HPDE6-E6E7 (cell line): ENCODE data around the gene ARAP1.

Experiments used
- DNase-seq: peaks from one replicate; pipeline ENCODE4 v3.0.0; 2011; ENCODE audit warnings: missing footprints; ENCODE audit errors: extremely low spot score

Gene ARAP1

GRCh38 chr11:72743321-72744221 lies 8.6 kb downstream of the ARAP1 start:
- DNase-seq, result no peak

GRCh38 chr11:72742513-72743320 lies 9.5 kb downstream of the ARAP1 start:
- DNase-seq, result no peak

GRCh38 chr11:72741849-72742512 lies 10.2 kb downstream of the ARAP1 start:
- no peak for DNase-seq

- DNase-seq, result peak; percentile 66
These were observed 10.8 kb downstream of the ARAP1 start for GRCh38 chr11:72741429-72741833.

GRCh38 chr11:72740562-72741428 lies 11.4 kb downstream of the ARAP1 start:
- DNase-seq, result no peak

- DNase-seq, result no peak
These were observed 12.2 kb downstream of the ARAP1 start for GRCh38 chr11:72740060-72740424.

- no peak for DNase-seq
These were observed 12.8 kb downstream of the ARAP1 start for GRCh38 chr11:72739240-72740059.

GRCh38 chr11:72738199-72739141 lies 13.7 kb downstream of the ARAP1 start:
- peak; percentile 61 for DNase-seq

GRCh38 chr11:72737336-72737735 lies 14.9 kb downstream of the ARAP1 start:
- DNase-seq, result no peak

- DNase-seq, result peak; percentile 76
These were observed 15.6 kb downstream of the ARAP1 start for GRCh38 chr11:72736452-72737069.

GRCh38 chr11:72735495-72736027 lies 16.6 kb downstream of the ARAP1 start:
- DNase-seq, result no peak

- DNase-seq, result no peak
These were observed 19.9 kb downstream of the ARAP1 start for GRCh38 chr11:72732329-72732728.

GRCh38 chr11:72730737-72731136 lies 21.5 kb downstream of the ARAP1 start:
- DNase-seq, result no peak

- DNase-seq, result no peak
These were observed 22.0 kb downstream of the ARAP1 start for GRCh38 chr11:72730243-72730642.

GRCh38 chr11:72727521-72727920 lies 24.7 kb downstream of the ARAP1 start:
- DNase-seq, result no peak

- DNase-seq, result no peak
These were observed 25.7 kb downstream of the ARAP1 start for GRCh38 chr11:72726266-72727220.

GRCh38 chr11:72725724-72726028 lies 26.5 kb downstream of the ARAP1 start:
- DNase-seq, result no peak
